WTC11 (cell line): ENCODE results near the gene ARHGAP19.

Experiments used
- AFF4 ChIP-seq: sonication (generic); formaldehyde crosslinking; IDR thresholded peaks from 2 replicates; pipeline ENCODE4 v1.8.1; 2023; ENCODE audit warnings: mild to moderate bottlenecking, missing genetic modification reagents, borderline replicate concordance
- CTCF ChIP-seq: fragments of 200-600 bp; IDR thresholded peaks from 2 replicates; pipeline ENCODE4 v1.8.0; 2022; ENCODE audit warnings: antibody characterized with exemption
- IRF1 ChIP-seq: sonication (generic); formaldehyde crosslinking; IDR thresholded peaks from 2 replicates; pipeline ENCODE4 v1.8.0; 2023; ENCODE audit warnings: missing genetic modification reagents
- IRF2 ChIP-seq: sonication (generic); formaldehyde crosslinking; IDR thresholded peaks from 2 replicates; pipeline ENCODE4 v1.8.0; 2022; ENCODE audit warnings: low read depth, missing genetic modification reagents, borderline replicate concordance
- KAT7 ChIP-seq: sonication (generic); formaldehyde crosslinking; IDR thresholded peaks from 2 replicates; pipeline ENCODE4 v1.8.1; 2023; ENCODE audit warnings: missing genetic modification reagents, mild to moderate bottlenecking, borderline replicate concordance
- NR2C2 ChIP-seq: sonication (generic); formaldehyde crosslinking; IDR thresholded peaks from 2 replicates; pipeline ENCODE4 v1.8.0; 2022; ENCODE audit warnings: mild to moderate bottlenecking, missing genetic modification reagents
- RELA ChIP-seq: sonication (generic); formaldehyde crosslinking; IDR thresholded peaks from 2 replicates; pipeline ENCODE4 v1.8.1; 2022; ENCODE audit warnings: missing genetic modification reagents, mild to moderate bottlenecking, borderline replicate concordance
- TEAD4 ChIP-seq: sonication (generic); formaldehyde crosslinking; IDR thresholded peaks from 2 replicates; pipeline ENCODE4 v1.8.0; 2022; ENCODE audit warnings: mild to moderate bottlenecking, missing genetic modification reagents
- ZBTB43 ChIP-seq: sonication (generic); formaldehyde crosslinking; IDR thresholded peaks from 2 replicates; pipeline ENCODE4 v1.8.1; 2023; ENCODE audit warnings: mild to moderate bottlenecking, missing genetic modification reagents
- ZNF416 ChIP-seq: fragments of 250-450 bp; sonication (Bioruptor Pico); IDR thresholded peaks from 2 replicates; pipeline ENCODE4 v1.9.0; 2021; ENCODE audit warnings: mild to moderate bottlenecking, inconsistent platforms

- TF ChIP-seq AFF4 (CRISPR knock-in tag) (no peak), TEAD4 (CRISPR knock-in tag) (no peak), KAT7 (no peak), IRF1 (CRISPR knock-in tag) (no peak), NR2C2 (CRISPR knock-in tag) (no peak), IRF2 (CRISPR knock-in tag) (no peak), CTCF (no peak), RELA (no peak), ZNF416 (CRISPR knock-in tag) (no peak), ZBTB43 (no peak)
Measured at GRCh38 chr10:97215619-97216260, 76.7 kb downstream of the ARHGAP19 start.
